ENCODE results near the gene PCGF3.
"Not testable (repeated sequence)": the region's sequence is repeated elsewhere in the genome, so short reads cannot be mapped to it uniquely, and the experiment has no call there.

Gene PCGF3

DNA sequence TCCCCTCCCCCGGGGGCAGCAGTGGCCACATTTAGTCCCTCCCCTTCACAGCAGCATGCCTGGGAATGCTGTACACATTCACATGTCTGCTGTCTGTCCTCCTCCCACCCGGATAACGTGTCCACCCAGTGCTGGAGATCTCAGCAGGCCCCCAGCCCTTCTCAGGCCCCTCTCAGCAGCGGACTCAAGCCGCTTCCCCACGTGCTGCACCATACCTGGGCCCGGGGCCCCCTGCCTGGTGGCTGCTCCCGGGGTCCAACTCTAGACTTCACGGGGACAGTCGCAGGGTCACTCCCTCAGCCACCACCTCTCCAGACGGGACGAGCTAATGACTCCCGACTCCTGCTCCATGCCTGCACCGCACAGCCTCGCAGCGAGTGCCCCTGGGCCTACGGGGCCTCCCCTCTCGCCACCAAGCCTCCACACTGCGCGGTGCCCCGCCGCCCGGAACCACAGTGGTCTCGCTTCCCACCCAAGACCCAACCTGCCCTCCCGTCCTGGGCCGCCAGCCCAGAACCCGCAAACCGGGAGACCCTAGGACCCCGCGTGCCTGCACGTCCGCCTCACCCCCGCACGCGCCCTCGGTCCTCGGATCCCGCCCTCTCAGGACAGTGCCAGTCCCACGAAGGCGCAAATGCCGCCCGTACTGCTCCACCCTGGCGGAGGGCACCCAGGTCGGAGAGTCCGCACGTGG, 1.3 kb upstream of the PCGF3 start:
- DNase-seq = no peak

GRCh38 chr4:704971-705277, 708 bp upstream of the PCGF3 start:
- DNase-seq = no peak

DNA sequence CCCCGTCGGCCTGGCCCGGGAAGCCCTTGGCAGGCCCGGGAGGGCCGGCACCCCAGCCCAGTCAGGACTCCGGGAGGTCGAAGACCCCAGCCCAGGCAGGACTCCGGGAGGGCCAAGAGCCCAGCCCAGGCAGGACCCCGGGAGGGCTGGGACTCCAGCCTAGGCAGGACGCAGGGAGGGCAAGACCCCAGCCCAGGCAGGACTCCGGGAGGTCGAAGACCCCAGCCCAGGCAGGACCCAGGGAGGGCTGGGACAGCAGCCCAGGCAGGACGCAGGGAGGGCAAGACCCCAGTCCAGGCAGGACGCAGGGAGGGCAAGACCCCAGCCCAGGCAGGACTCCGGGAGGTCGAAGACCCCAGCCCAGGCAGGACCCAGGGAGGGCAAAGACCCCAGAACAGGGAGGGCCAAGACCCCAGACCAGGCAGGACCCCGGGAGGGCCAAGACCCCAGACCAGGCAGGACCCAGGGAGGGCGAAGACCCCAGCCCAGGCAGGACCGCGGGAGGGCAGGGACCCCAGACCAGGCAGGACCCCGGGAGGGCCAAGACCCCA, 526 bp downstream of the PCGF3 start:
- not testable (repeated sequence) for DNase-seq

DNA sequence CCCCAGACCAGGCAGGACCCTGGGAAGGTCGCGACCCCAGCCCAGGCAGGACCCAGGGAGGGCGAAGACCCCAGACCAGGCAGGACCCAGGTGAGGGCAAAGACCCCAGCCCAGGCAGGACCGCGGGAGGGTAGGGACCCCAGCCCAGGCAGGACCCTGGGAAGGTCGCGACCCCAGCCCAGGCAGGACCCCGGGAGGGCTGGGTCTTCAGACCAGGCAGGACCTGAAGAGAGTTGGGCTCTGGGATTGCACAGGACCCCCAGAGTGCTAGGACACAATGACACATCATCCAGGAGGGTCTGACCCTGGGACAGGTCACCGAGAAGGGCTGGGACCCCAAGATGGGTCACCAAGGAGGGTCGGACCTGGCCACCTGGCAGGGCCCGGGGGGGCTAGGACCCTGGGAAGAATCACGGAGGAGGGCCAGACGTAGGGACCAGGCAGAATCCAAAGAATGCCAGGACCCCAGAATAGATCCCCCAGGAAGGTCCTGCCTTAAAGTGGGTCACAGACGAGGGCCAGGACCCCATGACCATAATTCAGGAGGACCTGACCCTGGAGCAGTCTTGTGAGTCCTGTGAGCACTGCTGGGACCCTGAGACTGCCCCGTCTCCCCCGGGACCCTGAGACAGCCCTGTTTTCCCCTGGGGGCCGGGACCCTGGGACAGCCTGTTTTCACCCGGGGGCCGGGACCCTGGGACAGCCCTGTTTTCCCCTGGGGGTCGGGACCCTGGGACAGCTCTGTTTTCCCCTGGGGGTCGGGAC, 1.4 kb downstream of the PCGF3 start:
- no peak for DNase-seq

- DNase-seq = no peak
Measured at GRCh38 chr4:707929-708630, 2.4 kb downstream of the PCGF3 start.

DNA sequence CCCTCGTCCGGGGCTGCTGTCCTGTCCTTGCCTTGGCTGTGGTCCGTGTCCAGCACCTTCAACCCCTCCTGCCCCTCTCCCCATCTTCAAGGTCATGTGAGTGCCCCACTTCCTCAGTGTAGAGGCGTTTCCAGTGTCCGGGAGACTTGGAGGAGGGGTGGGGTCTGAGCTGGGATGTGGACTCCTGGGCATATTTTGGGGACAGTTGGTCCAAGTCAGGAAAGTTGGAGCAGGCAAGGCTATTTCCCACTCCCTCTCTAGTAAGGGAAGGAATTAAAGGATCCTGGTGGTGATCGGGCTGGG, 3.0 kb downstream of the PCGF3 start:
- no peak for DNase-seq

DNA sequence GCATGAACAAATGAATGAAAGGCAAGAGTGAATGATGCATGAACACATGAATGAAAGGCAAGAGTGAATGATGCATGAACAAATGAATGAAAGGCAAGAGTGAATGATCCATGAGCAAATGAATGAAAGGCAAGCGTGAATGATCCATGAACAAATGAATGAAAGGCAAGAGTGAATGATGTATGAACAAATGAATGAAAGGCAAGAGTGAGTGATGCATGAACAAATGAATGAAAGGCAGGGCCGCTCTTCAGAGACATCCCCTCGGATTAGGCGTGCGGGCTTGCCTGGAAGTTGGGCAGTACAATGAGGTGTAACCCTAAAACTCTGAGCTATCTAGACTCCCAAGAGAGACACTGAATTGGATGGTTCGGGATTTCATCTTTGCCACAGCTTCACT, 3.7 kb downstream of the PCGF3 start:
- no peak for DNase-seq

DNA sequence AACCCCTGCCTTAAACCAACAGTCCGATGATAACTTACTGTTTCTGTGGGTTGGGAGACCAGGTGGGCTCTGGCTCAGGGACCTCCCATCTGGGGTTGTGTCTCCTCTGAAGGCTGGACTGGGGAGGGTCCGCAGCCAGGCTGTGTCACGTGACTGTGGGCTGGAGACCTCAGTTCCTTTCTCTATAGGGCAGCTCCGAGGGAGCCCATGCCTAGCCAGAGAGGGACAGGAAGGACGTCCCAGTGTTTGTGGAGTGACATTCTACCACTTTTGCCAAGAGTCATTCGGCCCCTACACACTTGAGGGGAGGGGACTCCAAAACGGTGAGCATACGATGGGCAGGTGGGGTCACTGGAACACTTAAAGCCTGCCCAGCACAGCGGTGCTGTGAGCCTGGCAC, 4.5 kb downstream of the PCGF3 start:
- DNase-seq = no peak

DNA sequence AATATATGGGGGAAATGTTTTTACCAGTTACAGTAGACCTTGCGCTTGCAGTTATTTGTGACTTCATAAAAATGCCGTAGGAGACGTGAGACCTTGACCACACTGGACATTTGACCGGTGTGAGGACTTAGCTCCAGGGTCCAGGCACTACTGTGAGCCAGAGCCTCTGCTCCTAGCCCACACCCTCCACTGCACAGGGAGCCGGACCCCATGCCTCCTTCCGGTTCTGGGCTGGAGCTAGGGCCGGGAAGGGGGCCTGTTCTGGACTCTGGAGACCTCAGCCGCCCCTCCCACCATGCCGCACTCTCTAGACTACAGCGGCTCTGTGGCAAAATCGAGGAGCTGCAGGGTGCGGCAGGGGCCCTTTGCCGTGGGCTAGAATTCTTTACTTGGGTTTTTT, 5.3 kb downstream of the PCGF3 start:
- no peak for DNase-seq

DNA sequence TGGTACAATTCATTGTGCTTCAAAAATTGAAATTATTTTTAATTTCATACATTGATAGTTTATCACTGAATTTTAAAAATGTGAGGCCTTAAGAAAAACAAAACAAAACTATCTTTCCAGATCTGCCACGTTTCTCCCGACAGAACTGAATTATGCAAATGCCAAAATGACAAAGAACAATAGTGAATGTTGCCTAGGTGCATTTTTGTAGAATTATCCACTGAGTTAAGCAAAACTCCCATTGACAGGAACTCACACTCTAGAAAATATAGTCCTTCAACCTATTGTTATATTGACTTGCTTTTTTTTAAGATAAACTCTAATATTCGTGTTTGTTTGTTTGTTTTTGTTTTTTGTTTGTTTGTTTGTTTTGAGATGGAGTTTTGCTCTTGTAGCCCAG, 6.5 kb downstream of the PCGF3 start:
- no peak for DNase-seq

DNA sequence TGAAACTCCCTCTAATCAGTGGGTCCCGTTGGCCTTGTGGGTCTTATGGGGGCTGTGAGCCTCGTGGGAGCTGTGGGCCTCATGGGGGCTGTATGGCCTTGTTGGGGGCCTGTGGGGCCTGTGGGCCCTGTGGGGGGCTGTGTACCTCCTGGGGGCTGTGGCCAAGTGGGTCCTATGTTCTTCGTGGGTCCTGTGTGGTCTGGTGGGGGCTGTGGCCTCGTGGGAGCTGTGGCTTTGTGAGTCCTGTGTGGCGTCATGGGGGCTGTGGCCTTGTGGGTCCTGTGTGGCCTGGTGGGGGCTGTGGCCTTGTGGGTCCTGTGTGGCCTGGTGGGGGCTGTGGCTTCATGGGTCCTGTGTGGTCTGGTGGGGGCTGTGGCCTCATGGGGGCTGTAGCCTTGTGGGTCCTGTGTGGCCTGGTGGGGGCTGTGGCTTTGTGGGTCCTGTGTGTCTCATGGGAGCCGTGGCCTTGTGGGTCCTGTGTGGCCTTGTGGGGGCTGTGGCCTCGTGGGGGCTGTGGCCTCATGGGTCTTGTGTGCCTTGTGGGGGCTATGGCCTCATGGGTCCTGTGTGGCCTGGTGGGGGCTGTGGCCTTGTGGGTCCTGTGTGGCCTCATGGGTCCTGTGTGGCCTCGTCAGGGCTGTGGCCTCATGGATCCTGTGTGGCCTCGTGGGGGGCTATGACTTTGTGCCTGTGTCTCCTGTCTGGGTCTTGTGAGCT, 7.4 kb downstream of the PCGF3 start:
- no peak for DNase-seq

GRCh38 chr4:714087-714486, 8.5 kb downstream of the PCGF3 start:
- no peak for DNase-seq

GRCh38 chr4:717601-718320, 12.1 kb downstream of the PCGF3 start:
- no peak for DNase-seq

GRCh38 chr4:718460-718859, 12.8 kb downstream of the PCGF3 start:
- DNase-seq = no peak

DNA sequence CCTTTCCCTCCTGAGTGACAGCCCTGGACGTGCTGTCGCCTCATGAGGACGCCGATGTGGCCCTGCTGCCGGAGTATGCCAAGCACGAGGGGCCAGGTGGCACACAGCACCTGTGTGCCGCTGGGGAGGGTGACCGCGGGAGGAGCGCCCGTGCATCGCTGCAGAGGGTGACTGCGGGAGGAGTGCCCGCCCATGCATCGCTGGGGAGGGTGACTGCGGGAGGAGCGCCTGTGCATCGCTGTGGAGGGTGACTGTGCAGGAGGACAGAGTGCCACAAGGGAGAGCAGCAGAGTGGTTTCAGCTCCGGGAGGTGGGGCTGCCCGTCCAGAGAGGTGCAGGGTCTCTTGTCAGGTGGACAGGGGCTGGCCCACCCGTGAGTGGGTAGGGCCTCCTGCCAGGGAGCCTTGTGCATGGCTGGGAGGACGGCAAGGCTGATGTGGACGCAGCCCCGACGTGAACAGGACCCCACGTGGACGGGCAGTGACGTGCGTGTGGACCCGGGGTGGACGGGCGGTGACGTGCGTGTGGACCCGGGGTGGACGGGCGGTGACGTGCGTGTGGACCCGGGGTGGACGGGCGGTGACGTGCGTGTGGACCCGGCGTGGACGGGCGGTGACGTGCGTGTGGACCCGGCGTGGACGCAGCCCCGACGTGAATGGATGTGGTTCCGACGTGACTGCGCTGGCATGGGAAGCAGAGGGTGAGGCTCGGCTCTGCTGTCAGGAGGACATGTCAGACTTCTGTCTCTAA, 14.7 kb downstream of the PCGF3 start:
- DNase-seq = no peak

GRCh38 chr4:721261-722168, 15.9 kb downstream of the PCGF3 start:
- DNase-seq = no peak

- DNase-seq = no peak
Measured at GRCh38 chr4:722169-722725, 16.6 kb downstream of the PCGF3 start.

DNA sequence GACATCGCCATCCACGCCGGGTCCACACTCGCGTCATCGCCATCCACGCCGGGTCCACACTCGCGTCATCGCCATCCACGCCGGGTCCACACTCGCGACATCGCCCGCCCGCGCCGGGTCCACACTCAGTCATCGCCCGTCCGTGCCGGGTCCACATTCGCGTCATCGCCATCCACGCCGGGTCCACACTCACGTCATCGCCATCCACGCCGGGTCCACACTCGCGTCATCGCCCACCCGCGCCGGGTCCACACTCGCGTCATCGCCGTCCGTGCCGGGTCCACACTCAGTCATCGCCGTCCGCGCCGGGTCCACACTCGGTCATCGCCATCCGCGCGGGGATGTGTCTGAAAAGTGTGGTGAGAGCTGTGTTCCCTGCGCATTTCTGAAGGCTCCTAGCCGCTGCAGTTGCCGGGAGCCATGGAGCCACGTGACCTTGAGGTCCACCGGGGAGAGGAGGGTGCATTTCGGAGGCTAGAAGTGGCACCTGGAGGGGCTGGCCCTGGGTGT, 17.3 kb downstream of the PCGF3 start:
- DNase-seq = no peak

DNA sequence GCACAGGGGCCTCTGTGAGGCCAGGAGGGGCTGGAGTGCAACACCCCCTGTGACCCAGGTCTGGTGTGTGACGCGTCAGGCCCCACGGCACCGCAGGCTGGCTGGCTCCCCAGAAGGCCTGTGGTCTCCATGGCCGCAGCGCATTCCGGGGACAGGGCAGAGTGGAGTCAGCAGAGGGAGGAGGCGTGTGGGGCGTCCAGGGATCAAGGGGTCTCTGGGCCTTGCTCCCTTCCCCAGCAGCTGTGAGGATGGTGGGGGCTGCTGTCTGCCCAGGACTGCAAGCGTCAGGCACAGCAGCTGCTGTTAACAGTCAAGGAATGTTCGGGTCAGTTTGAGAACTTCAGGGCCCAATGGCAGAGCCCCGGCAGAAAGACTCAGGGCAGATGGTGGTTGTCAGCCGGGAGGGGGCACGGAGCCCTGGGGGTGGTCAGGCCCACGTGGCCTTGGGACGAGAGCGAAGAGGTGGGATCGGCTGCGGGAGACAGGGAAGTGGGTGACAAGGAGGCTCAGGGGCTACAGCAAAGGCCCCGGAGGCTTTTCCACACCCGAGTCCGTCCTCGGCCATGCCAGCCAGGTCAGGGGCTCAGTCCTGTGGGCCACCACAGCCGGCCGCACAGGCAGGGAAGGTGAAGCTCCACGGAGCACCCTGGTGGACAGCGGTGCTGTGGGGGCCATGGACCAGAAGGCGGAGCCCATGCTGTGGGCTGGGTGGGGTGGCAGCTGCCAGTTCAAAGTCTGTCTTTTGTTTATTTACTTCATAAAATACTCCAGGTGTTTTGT, 18.3 kb downstream of the PCGF3 start:
- no peak for DNase-seq

All from stimulated activated CD4-positive, alpha-beta T cell treated with anti-CD3 and anti-CD28 coated beads, Interleukin-2, amount 100 ng/mL, for 48 hours (primary cell).